ENCODE measurements around the gene SLF2.

GRCh38 chr10:100970076-100970913 is 57.5 kb downstream of the SLF2 start:
- no peak for TF ChIP-seq CTCF (IDR thresholded peaks at IDR 0.05 in 2 of 3, conservative IDR thresholded peaks at IDR 0.05 in 1 of 3; ENCODE audit: borderline replicate concordance in 1 of 3, insufficient read depth in 1 of 3, low read depth in 2 of 3, low read length in 2 of 3)
- TF ChIP-seq ATF3 (IDR thresholded peaks at IDR 0.05) = no peak
- no peak for TF ChIP-seq CEBPB (IDR thresholded peaks at IDR 0.05; ENCODE audit: low read depth)
- TF ChIP-seq ZNF274 (IDR thresholded peaks at IDR 0.05; ENCODE audit: low read depth, low read length) = no peak

Measured in HCT116 (cell line).